SIG-M5 treated with dmso at 0.1 percent for 504 hours (cell line): ENCODE measurements around the gene ADAMTS15.

Source experiments
- DNase-seq: peaks from one replicate; lab custom pipeline; 2025; ENCODE audit not compliant: unreplicated experiment; lab: John Stamatoyannopoulos, UW

The ADAMTS15 gene

GRCh38 chr11:130416906-130417305, 31.5 kb upstream of the ADAMTS15 start:
- DNase-seq = no peak

GRCh38 chr11:130418210-130418609, 30.2 kb upstream of the ADAMTS15 start:
- no peak for DNase-seq

- no peak for DNase-seq
Observed at GRCh38 chr11:130418756-130419155, 29.7 kb upstream of the ADAMTS15 start.

GRCh38 chr11:130420478-130421198, 27.8 kb upstream of the ADAMTS15 start:
- peak; percentile 34 for DNase-seq

- DNase-seq = no peak
Observed at GRCh38 chr11:130421199-130421585, 27.3 kb upstream of the ADAMTS15 start.

- DNase-seq = no peak
Observed at GRCh38 chr11:130421697-130422096, 26.7 kb upstream of the ADAMTS15 start.

- no peak for DNase-seq
Observed at GRCh38 chr11:130422251-130422995, 26.0 kb upstream of the ADAMTS15 start.

- no peak for DNase-seq
Observed at GRCh38 chr11:130423541-130424142, 24.8 kb upstream of the ADAMTS15 start.

GRCh38 chr11:130424613-130425140, 23.8 kb upstream of the ADAMTS15 start:
- no peak for DNase-seq

GRCh38 chr11:130425156-130425555, 23.3 kb upstream of the ADAMTS15 start:
- DNase-seq = no peak

GRCh38 chr11:130426223-130426836, 22.1 kb upstream of the ADAMTS15 start:
- no peak for DNase-seq

- no peak for DNase-seq
Observed at GRCh38 chr11:130426837-130427341, 21.6 kb upstream of the ADAMTS15 start.

GRCh38 chr11:130427581-130428315, 20.7 kb upstream of the ADAMTS15 start:
- DNase-seq = no peak

GRCh38 chr11:130428316-130429119, 19.9 kb upstream of the ADAMTS15 start, which contains the start of gene ADAMTS8:
TSS of gene ADAMTS8 (minus strand) at chr11:130428609. CDS start at chr11:130428286, 323 bp downstream.
- DNase-seq = no peak

- DNase-seq = no peak
Observed at GRCh38 chr11:130429120-130429681, 19.2 kb upstream of the ADAMTS15 start.

- DNase-seq = no peak
Observed at GRCh38 chr11:130429983-130430382, 18.5 kb upstream of the ADAMTS15 start.

- peak; percentile 11 for DNase-seq
Observed at GRCh38 chr11:130431331-130431773, 17.1 kb upstream of the ADAMTS15 start.

GRCh38 chr11:130431801-130432200, 16.6 kb upstream of the ADAMTS15 start:
- DNase-seq = no peak

- DNase-seq = no peak
Observed at GRCh38 chr11:130433357-130433756, 15.1 kb upstream of the ADAMTS15 start.
